HG02973 (cell line): ENCODE measurements around the gene RAPGEF2.
A peak's percentile ranks its signal among the peaks of the same experiment; 100 is the strongest.
"Not testable (repeated sequence)": the region's sequence is repeated elsewhere in the genome, so short reads cannot be mapped to it uniquely, and the experiment has no call there.

ENCODE experiments used
- ATAC-seq: cut with Tn5 transposase; IDR thresholded peaks from one replicate; pipeline ENCODE4 v1.9.1; 2021; ENCODE audit warnings: moderate library complexity; ENCODE audit not compliant: unreplicated experiment

RAPGEF2 gene

DNA sequence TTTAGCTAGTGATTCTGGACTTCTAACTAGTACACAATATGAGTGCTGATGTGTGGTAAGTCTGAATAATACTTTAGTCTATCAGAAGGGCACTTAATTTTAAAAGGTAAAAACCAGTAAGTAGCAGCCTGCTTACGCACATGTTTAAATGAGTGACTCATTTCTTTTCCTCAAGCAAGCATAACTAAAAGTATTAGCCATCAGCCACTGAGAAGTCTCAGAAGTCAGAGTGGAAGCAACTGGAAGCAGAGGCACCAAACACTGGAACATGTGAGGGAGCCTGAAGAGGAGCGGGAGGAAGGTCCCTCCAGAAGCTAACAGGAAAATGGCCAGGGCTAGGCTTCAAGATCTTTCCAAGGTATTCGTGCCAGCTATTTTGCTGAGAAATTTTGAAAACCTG lies 257.7 kb downstream of the RAPGEF2 start:
- no peak for ATAC-seq

DNA sequence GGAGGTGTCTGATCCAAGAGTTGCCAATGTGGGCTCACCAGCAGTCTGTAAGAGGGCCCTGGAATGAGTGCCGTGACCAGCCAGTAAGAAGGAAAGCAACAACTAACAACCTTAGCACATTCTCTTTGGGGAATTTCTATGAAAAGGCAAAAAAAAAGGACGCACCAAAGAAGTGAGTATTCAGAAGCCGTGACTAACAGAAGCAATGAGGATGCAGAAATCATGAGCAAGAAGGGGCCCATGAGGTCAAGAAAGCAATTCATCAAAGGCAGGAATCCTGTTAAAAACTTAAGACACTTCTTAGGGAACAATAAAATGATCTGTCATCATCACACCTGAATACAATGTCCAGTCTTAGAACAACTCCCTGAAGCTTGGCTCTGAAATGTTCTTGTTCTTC lies 260.5 kb downstream of the RAPGEF2 start:
- ATAC-seq, result no peak

DNA sequence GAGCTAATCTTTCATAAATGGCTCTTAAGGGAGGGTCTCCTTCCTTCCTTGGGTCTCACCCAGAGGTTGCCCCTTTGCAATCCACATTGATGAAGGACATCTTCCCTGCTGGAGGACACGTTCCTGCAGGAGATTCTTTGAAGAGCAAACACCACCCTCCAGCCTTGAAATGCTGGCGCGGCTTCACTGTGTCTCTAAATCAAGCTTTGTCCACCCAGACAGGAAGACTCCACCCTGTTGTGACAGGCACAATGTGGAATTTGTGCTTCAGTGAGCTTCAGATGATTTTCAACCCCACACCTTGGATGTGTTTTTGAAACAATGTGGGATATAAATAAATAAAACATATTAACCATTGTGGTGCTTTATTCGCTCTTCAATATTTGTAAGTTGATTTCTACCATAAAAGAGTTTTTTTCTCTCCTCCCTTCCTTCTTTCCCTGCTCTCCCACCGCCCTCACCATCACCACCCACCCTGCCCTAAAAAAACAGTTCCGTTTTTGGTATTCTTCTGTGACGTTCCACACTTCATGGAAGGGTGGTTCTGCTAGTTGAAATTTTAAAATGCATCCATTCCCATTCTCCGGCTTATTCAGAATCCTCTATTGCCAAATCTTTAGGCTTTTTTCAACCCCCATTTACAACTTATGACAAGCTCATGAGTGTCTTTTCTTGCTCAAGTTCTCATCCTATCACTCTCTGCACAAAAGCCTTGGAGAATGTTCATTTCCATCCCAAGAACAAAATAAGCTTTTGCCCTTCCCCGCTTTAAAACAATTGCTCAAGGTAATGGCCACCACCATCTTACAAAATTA lies 264.3 kb downstream of the RAPGEF2 start:
- no peak for ATAC-seq

DNA sequence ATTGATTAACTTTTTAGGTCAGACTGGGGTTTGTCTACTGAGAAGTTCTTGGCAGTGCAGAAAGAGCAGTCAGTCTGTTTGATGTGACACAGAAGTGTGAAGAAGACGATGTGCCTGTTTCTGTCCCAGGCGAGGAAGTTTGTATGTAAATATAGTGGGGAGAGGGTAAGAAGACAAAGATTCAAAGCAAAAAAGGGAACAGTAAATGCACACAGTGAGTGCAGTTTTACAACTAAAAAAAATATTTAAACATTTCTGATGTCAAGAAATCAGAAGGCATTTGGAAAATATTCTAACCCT lies 264.9 kb downstream of the RAPGEF2 start:
- peak; percentile 45 for ATAC-seq

DNA sequence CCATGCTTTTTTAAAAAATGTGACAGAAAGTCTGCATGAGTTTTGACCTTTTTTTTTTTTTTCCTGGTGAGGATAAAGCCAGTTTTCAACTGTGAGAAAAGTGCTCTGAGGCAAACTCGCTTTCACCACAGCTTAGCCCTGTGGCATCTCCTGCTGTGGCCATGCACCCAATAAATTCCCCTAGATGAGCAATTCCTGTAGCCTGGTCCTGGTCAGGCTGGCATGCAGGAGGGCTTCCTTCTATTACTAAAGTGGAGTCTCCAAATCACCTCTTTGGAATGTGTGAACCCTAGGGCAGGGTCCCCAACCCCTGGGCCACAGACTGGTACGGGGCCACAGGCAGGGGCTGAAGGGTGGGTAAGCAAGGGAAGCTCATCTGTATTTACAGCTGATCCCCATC lies 265.4 kb downstream of the RAPGEF2 start:
- no peak for ATAC-seq

DNA sequence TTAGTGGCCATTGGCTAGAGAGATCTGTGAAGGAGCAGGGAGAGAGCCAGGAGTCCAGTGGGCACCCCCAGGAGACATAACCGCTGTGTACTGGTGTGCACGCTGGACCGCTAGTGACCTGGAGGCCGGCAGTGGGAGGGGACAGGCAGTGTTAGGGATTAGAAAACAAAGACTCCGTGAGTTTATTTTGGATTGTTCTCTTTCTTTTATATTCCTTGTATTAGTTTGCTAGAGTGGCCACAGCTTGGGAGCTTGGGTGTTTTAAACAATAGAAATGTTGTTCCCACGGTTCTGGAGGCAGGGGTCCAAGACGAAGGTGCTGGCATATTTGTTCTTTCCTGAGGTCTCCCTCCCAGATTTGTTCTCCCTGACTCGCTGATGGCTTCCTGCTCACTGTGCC lies 266.4 kb downstream of the RAPGEF2 start:
- no peak for ATAC-seq

DNA sequence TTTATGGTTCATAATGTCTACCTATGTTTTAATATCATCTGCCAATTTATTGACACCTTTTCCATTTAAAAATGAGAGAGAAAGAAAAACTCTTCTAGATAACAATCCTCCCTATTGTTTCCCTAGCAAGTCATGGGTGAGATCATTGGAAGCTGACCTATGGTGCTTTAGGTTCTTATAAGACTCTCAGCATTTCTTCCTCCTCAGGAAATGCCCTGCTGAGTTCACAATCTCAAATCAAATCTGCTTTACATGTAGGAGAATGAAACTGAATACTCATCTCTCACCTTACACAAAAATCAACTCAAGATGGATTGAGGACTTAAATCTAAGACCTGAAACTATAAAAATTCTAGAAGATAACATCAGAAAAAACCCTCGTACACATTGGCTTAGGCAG lies 267.4 kb downstream of the RAPGEF2 start:
- no peak for ATAC-seq

DNA sequence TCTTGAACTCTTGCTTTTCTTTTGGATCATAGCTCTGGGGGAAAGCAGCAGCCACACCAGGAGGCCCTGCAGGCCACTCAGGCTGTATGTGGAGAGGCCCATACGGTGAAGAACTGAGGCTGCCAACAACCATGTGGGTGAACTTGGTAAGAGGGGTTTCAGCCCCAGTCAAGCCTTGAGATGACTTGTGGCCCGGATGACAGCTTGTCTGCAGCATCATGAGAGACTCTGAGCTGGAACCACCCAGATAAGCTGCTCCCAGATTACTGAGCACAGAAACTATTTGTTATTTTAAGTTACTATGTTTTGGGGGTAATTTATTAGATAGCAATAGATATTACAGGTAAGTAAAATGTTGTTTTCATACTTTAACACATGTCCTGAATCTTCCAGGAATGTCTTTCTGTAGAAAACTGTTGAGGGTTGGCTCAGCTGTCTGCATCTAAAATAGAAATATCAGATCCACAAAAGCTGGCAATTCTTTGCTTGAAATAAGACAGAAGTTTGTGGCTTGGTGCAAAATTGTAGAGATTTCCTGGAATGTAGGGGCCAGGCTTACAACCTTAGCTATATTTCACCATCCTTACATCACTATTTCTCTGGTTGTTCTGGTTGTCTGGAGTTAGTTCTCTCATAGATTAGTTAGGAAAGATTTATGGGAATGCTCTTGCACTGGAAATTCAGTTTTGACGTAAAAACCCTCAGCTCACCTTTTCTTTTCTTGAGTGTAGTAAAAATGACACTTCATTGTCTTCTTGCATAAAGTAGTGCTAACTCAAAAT lies 272.1 kb downstream of the RAPGEF2 start:
- ATAC-seq, result no peak

DNA sequence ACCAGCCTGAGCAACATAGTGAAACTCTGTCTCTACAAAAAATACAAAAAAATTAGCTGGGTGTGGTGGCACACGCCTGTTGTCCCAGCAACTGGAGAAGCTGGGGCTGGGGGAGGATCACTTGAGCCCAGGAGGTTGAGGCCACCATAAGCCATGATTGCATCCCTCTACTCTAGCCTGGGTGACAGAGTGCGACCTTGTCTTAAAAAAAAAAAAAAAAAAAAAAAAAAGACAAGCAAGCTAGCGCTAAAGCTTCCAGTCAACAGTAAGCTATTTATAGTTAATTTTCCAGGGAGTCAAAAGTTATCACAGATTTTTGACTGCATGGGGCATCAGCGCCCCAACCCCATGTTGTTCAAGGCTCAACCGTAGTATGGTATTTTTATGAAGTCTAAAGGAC lies 273.4 kb downstream of the RAPGEF2 start:
- no peak for ATAC-seq

DNA sequence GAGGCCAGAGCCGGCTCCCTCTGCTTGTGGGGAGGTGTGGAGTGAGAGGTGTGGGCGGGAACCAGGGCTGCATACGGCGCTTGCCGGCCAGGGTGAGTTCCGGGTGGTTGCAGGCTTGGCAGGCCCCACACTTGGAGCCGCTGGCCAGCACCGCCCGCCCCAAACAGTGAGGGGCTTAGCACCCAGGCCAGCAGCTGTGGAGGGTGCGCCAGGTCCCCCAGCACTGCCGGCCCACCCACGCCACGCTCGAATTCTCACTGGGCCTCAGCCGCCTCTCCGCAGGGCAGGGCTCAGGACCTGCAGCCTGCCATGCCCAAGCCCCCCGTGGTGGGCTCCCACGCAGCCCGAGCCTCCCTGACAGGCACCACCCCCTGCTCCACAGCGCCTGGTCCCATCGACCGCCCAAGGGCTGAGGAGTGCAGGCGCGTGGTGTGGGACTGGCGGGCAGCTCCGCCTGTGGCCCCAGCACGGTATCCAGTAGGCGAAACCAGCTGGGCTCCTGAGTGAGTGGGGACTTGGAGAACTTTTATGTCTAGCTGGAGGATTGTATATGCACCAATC lies 275.3 kb downstream of the RAPGEF2 start:
- no peak for ATAC-seq

DNA sequence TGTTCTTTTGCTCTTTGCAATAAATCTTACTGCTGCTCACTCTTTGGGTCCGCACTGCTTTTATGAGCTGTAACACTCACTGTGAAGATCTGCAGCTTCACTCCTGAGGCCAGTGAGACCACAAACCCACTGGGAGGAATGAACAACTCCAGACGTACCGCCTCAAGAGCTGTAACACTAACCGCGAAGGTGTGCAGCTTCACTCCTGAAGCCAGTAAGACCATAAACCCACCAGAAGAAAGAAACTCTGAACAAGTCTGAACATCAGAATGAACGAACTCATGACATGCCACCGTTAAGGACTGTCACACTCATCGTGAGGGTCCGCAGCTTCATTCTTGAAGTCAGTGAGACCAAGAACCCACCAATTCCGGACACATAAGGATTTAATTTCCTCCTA lies 276.2 kb downstream of the RAPGEF2 start:
- ATAC-seq, result not testable (repeated sequence)

DNA sequence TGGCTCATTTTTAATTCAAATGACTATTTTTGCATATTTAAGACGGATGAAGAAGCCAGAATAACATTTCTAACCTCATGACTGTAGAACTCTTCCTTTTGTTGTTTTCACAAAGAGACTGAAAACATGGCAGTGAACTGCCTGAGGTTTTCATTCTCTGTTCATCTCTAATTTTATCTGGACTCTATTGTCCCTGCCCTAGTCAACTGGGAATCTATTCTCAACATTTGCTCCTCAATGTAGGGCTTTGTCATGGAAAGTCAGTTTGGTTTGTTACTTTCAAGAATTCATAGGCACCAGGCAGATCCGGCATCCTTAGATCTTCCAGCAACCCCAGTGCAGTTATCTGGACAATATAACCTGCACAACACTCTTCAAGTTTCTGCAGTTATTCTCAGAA lies 277.0 kb downstream of the RAPGEF2 start:
- ATAC-seq, result no peak

DNA sequence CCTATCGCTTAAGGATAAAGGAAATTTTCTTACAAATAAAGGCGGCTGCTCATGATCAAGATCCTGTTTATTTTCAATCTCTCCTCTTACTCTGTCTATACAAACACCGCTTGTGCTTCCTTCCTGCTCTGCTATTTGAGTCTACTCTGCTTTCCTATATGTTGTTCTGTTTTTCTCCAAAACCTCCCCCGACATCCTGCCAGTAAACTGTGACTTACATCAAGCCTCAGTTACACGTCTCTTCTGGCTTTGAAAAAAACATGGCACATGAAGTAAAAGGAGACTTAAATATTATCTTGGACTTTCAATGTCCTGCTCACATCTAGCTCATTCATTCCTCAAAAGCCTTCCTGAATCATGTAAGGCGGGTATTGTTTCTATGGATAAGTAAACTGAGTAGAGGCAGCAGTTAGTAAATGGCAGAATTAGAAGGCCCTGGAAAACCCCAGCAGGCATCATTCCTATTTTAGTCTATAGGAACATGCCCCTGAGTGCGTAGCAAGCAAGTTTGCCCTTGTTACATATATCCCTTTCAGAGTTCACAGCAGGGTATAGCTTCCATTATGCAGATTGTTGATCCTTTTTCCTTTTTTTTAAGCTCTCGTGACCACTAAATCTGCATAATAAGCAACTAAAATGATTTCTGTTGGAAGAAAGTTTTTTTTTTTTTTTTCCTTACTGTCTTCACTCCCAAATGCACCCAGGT lies 280.1 kb downstream of the RAPGEF2 start:
- no peak for ATAC-seq

DNA sequence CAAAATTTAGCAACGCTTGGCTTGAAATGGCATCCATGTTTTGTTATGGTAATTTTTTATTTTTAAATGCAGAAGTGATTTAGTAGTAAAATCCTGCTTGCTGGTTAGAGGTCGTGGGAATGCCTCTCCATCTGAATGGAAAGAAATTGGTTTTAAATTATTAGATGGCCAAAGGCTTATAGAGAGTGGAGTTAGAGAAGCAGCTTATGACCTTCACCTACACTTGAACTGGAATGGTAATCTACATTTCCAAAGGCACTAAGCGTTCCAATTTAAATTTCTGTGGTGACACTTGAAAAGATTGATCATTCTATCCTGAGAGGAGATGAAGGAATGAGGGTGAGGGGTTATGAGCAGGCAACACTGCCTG lies 280.7 kb downstream of the RAPGEF2 start:
- ATAC-seq, result no peak

DNA sequence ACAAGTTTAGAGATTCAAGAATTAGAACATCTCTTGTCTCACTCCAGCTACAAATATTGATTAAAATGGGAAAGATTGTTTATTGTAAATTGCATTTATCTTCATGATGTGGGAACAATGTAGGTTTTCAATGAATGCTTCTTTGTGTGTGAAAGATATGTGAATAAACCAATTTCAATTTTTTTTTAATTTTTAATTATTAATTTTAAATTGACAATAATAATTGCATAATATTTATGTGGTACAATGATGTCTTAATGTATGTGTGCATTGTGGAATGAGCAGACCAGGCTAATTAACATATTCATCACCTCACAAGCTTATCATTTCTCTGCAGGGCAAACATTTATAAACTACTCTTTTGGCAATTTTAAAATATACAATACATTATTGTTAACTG lies 281.1 kb downstream of the RAPGEF2 start:
- ATAC-seq, result no peak

DNA sequence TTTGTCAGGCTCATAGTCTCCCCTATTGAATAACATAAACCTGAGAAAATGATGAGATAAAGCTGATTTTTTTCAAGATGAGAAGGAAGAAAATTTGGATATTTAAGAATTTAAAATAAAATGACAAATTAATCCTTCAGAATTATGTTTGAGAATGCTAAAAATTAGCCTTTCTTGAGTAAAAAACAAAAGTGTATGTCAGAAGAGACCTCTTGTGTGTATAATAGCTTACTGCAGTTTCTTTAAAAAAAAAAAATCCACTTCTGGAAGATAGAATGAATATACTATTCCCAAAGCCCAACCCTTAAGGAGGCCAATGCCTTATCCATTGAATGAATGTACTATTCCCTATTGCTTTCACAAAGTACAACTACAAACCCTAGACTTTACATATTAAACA lies 281.8 kb downstream of the RAPGEF2 start:
- ATAC-seq, result no peak

DNA sequence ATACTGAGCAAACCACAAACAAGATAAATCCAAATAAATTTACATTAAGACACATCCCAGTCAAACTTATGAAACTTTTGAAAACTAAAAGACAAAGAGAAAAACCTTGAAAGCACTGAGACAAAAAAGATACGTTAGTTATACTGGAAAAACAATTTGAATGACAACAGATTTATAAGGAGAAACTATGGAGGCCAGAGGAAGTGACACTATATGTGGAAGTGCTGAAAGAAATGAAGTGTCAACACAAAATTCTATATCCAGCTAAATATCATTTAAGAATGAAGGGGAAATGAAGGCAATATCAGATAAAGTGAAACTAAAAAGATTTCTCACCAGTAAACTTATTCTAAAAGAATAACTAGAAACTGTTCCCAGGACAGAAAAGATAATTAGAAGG lies 283.7 kb downstream of the RAPGEF2 start:
- ATAC-seq, result no peak

DNA sequence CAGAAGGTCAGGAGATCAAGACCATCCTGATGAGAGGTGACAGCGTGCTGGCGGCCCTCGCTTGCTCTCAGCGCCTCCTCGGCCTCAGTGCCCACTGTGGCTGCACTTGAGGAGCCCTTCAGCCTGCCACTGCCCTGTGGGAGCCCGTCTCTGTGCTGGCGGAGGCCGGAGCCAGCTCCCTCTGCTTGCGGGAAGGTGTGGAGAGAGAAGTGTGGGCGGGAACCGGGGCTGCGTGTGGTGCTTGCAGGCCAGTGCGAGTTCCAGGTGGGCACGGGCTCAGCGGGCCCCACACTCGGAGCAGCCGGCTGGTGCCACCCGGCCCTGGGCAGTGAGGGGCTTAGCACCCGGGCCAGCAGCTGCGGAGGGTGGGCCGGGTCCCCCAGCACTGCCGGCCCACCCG lies 286.9 kb downstream of the RAPGEF2 start:
- ATAC-seq, result no peak

DNA sequence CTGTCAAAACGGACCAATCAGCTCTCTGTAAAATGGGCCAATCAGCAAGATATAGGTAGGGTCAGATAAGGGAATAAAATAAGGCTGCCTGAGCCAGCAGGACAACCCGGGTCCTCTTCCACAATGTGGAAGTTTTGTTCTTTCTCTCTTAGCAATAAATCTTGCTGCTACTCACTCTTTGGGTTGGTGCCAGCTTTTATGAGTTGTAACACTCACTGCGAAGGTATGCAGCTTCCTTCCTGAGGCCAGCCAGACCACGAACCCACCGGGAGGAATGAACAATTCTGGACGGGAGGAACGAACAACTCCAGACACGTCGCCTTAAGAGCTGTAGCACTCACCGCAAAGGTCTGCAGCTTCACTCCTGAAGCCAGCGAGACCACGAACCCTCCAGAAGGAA lies 287.8 kb downstream of the RAPGEF2 start:
- no peak for ATAC-seq

DNA sequence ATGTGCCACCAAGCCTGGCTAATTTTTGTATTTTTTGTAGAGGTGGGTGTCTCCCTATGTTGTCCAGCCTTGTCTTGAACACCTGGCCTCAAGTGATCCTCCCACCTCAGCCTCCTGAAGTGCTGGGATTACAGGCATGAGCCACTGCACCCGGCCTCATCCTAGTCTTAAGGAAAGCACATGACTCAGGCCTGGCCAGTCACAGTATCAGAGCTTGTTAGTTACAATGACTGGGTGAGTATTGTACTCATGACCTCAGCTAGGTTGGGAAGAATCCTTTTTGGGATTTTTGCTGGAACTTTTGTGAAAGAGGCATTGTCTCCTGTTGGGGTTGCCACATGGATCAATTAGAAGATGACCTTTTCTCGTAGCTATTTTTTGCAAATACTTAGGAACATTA lies 292.8 kb downstream of the RAPGEF2 start:
- ATAC-seq, result no peak

DNA sequence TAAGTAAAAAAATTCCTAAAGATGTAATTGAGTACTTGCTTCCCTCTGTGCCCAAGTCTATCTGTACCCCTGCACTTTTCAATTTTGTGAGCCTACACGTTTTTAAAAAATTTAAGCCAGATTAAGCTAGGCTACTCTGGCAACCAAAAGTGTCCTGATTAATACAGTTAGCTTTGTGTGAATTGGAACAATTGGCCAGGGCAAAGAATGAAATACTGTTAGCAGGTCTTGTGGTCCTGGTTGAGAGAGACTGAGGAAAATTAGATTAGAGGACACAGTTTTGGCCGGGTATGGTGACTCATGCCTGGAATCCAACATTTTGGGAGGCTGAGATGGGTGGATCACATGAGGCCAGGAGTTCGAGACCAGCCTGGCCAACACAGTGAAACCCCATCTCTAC lies 293.3 kb downstream of the RAPGEF2 start:
- ATAC-seq, result no peak

DNA sequence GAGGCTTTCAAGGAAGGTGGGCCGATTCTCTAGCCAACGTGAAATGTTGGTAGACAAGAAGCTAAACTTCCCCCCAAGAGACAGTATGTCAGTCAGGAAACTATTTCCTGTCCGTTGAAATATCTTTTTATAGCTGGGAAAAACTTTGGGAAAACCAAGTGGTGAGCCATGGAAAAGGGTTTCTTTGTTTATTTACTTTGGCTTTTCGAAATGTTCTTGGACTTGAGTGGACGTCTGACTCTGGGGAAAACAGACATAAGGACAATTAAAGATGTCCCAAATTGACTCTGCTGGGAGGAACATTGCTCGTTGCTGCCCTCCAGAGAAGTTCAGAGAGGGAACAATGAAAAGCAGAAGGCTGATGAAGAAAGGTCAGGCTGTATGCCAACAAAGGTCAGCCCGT lies 295.4 kb downstream of the RAPGEF2 start:
- no peak for ATAC-seq
